Kidney epithelial cell (primary cell): ENCODE data around the gene CMTM2. TPM values are rescaled to one million over a fixed set of nuclear protein-coding genes. Genes with fewer than 3 reads are reported as not detected.

Experiments used
- DNase-seq: peaks from one replicate; pipeline ENCODE4 v3.0.0-alpha.2; 2010; ENCODE audit warnings: low read depth
- H3K27me3 ChIP-seq: 2 replicates; pipeline ENCODE4 v1.6.0; 2011; ENCODE audit warnings: low read length; ENCODE audit not compliant: control insufficient read depth, insufficient read depth
- H3K36me3 ChIP-seq: 2 replicates; pipeline ENCODE4 v1.5.1; 2011; ENCODE audit warnings: low read length; ENCODE audit not compliant: control insufficient read depth, insufficient read depth
- H3K4me3 ChIP-seq: 2 replicates; pipeline ENCODE4 v1.5.1; 2011; ENCODE audit warnings: low read depth, mild to moderate bottlenecking, control low read depth, low read length
- CTCF ChIP-seq: IDR thresholded peaks from 2 replicates; pipeline ENCODE4 v1.5.1; 2011; ENCODE audit warnings: mild to moderate bottlenecking, moderate library complexity, low read length, control low read depth, inconsistent platforms; ENCODE audit not compliant: insufficient read depth, poor library complexity, severe bottlenecking
- total RNA-seq: library from RNA; depleted of rRNA; stranded (reverse); fragments of >200 nt; gene quantifications from 2 replicates; pipeline ENCODE4 v1.2.3, GENCODE V29; 2015

The CMTM2 gene
- total RNA-seq, 1 donor from 2014 or later = 0.54 TPM

GRCh38 chr16:66538910-66539309 is 40.4 kb upstream of the CMTM2 start:
- TF ChIP-seq CTCF = no peak
- no peaks in the 10 kb centered on the region for H3K27me3 ChIP-seq
- H3K36me3 ChIP-seq = peaks cover 3% of the 10 kb centered on the region
- H3K4me3 ChIP-seq = no peak overlapping the region
- no peak for DNase-seq

- peak; percentile 94 for DNase-seq
- H3K27me3 ChIP-seq = no peaks in the 10 kb centered on the region
- no peak overlapping the region for H3K4me3 ChIP-seq
- no peak for TF ChIP-seq CTCF
- peaks cover 1% of the 10 kb centered on the region for H3K36me3 ChIP-seq
Observed at GRCh38 chr16:66539623-66540469, 39.4 kb upstream of the CMTM2 start.

- Histone ChIP-seq H3K36me3 (no peaks in the 10 kb centered on the region), H3K27me3 (no peaks in the 10 kb centered on the region), H3K4me3 (no peak overlapping the region)
- DNase-seq = no peak
- TF ChIP-seq CTCF = no peak
Observed at GRCh38 chr16:66541388-66542355, 37.6 kb upstream of the CMTM2 start.

- no peaks in the 10 kb centered on the region for H3K36me3 ChIP-seq
- no peak overlapping the region for H3K4me3 ChIP-seq
- H3K27me3 ChIP-seq = no peaks in the 10 kb centered on the region
- no peak for TF ChIP-seq CTCF
- DNase-seq = no peak
Observed at GRCh38 chr16:66542396-66542795, 36.9 kb upstream of the CMTM2 start.

GRCh38 chr16:66543541-66543940 is 35.7 kb upstream of the CMTM2 start:
- H3K27me3 ChIP-seq = no peaks in the 10 kb centered on the region
- no peaks in the 10 kb centered on the region for H3K36me3 ChIP-seq
- no peak for DNase-seq
- H3K4me3 ChIP-seq = no peak overlapping the region
- no peak for TF ChIP-seq CTCF
